ENCODE results near the gene OGFOD2. TPM values are rescaled to one million over a fixed set of nuclear protein-coding genes. Genes with fewer than 3 reads are reported as not detected.

The OGFOD2 gene
- total RNA-seq, 4 donors from 2014 or later = 12.0 to 36.0 (median 18.4) TPM

DNA sequence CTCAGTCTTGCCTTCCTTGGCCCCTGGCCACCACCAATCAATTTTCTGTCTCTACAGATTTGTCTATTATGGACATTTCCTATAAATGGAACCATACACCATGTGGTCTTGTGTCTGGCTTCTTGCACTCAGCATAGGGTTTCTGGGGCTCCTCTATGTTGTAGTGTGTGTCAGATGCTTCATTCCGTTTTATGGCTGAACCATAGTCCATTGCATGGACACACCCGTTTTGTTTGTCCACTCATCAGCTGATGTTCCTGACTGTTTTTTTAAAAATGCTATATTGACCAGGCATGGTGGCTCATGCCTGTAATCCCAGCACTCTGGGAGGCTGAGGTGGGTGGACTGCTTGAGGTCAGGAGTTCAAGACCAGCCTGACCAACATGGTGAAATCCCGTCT is 26.4 kb downstream of the OGFOD2 start:
- no peaks in the 10 kb centered on the region for H3K4me1 ChIP-seq
- no peaks in the 10 kb centered on the region for H3K9me3 ChIP-seq
- intact Hi-C loops (cut with DNase I; ENCODE audit: low total_unique reads) (no loop called here), in situ Hi-C loops (cut with MboI; ENCODE audit: low pct_ligation_motif_present in 1 of 4, low pct_unique_long_range_greater_than_20kb in 1 of 4, low sequenced_read_pairs in 3 of 4) (no loop called here)
- whole genome bisulfite sequencing, 2 donors (ENCODE audit: low coverage in 1 of 2) = 87 to 88% methylated on average over 2 to 3 of the region's 3 CpGs
- no peak for TF ChIP-seq EP300 (IDR thresholded peaks at IDR 0.05; ENCODE audit: low read depth)
- TF ChIP-seq, protein P1, sequence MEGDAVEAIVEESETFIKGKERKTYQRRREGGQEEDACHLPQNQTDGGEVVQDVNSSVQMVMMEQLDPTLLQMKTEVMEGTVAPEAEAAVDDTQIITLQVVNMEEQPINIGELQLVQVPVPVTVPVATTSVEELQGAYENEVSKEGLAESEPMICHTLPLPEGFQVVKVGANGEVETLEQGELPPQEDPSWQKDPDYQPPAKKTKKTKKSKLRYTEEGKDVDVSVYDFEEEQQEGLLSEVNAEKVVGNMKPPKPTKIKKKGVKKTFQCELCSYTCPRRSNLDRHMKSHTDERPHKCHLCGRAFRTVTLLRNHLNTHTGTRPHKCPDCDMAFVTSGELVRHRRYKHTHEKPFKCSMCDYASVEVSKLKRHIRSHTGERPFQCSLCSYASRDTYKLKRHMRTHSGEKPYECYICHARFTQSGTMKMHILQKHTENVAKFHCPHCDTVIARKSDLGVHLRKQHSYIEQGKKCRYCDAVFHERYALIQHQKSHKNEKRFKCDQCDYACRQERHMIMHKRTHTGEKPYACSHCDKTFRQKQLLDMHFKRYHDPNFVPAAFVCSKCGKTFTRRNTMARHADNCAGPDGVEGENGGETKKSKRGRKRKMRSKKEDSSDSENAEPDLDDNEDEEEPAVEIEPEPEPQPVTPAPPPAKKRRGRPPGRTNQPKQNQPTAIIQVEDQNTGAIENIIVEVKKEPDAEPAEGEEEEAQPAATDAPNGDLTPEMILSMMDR (IDR thresholded peaks at IDR 0.05) = no peak
- no peak for TF ChIP-seq POLR2A (IDR thresholded peaks at IDR 0.05)
- TF ChIP-seq POLR2AphosphoS5 (IDR thresholded peaks at IDR 0.05) = no peak
- H3K27me3 ChIP-seq = no peaks in the 10 kb centered on the region
- no peak overlapping the region for H3K4me3 ChIP-seq
- no peak for DNase-seq
- no peak overlapping the region for H3K27ac ChIP-seq
- peaks cover 0 to 13% (median 0%) of the 10 kb centered on the region in 4 donors for H3K36me3 ChIP-seq

DNA sequence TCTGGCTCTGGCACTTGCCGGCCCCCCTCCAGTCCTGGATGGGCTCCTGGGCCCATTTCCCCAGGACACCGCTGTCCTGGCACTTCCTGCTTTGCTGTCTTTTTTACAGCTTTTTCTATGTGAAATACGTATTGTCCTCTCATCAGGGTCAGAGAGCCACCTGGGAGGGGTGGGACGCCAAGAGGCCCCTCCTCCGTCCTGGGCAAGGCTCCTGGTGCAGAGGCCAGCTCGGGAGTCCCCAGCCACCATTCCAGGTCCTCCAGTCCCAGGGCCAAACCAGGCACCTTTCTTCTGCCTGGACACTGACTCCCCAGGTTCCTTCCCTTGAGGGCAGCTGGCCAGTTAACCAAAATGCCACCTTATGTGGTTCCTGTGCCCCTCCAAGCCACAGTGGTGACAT is 28.2 kb downstream of the OGFOD2 start:
- Histone ChIP-seq H3K27ac (no peak overlapping the region), H3K4me1 (no peaks in the 10 kb centered on the region), H3K4me3 (no peak overlapping the region), H3K27me3 (no peaks in the 10 kb centered on the region), H3K9me3 (no peaks in the 10 kb centered on the region), H3K36me3 (peaks cover 0 to 13% (median 0%) of the 10 kb centered on the region in 4 donors)
- 87 to 100% methylated on average over 2 to 6 of the region's 6 CpGs for WGBS, 2 donors (ENCODE audit: low coverage in 1 of 2)
- no peak for DNase-seq
- TF ChIP-seq POLR2AphosphoS5 (IDR thresholded peaks at IDR 0.05) (no peak), EP300 (IDR thresholded peaks at IDR 0.05; ENCODE audit: low read depth) (no peak), POLR2A (IDR thresholded peaks at IDR 0.05) (no peak)
- TF ChIP-seq, protein P1 (IDR thresholded peaks at IDR 0.05) = no peak
- in situ Hi-C loops (cut with MboI; ENCODE audit: low pct_ligation_motif_present in 1 of 4, low pct_unique_long_range_greater_than_20kb in 1 of 4, low sequenced_read_pairs in 3 of 4) (no loop called here), intact Hi-C loops (cut with DNase I; ENCODE audit: low total_unique reads) (no loop called here)

DNA sequence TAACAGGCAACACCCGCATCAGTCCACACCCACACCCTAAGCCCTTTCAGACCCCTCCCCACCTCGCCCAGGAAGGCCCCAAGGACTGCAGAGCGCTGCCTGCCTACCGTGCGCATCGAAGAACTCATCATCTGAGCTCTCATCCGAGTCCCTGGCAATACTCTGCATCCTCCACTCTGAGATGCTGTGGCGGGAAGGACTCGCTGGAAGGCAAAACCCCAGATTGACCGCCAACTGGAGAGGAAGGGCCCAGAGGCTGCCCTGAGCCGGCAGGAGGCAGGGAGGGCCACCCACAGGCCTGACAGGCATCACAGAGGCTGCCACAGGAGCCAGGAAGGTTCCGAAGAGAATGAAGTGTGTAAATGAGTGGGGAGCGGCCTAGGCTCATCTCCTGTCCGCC is 29.2 kb downstream of the OGFOD2 start:
- Histone ChIP-seq H3K4me1 (no peaks in the 10 kb centered on the region), H3K27me3 (no peaks in the 10 kb centered on the region), H3K27ac (no peak overlapping the region), H3K9me3 (no peaks in the 10 kb centered on the region), H3K36me3 (peaks cover 0 to 13% (median 0%) of the 10 kb centered on the region in 4 donors), H3K4me3 (no peak overlapping the region)
- WGBS, 2 donors (ENCODE audit: low coverage in 1 of 2) = 88% methylated on average over 14 of the region's 14 CpGs; no CpG with 5 or more reads in 1 of the 2 donors
- TF ChIP-seq, protein P1 (IDR thresholded peaks at IDR 0.05) = no peak
- TF ChIP-seq POLR2AphosphoS5 (IDR thresholded peaks at IDR 0.05) (no peak), POLR2A (IDR thresholded peaks at IDR 0.05) (no peak), EP300 (IDR thresholded peaks at IDR 0.05; ENCODE audit: low read depth) (no peak)
- in situ Hi-C loops (cut with MboI; ENCODE audit: low pct_ligation_motif_present in 1 of 4, low pct_unique_long_range_greater_than_20kb in 1 of 4, low sequenced_read_pairs in 3 of 4) (no loop called here), intact Hi-C loops (cut with DNase I; ENCODE audit: low total_unique reads) (no loop called here)
- no peak for DNase-seq

DNA sequence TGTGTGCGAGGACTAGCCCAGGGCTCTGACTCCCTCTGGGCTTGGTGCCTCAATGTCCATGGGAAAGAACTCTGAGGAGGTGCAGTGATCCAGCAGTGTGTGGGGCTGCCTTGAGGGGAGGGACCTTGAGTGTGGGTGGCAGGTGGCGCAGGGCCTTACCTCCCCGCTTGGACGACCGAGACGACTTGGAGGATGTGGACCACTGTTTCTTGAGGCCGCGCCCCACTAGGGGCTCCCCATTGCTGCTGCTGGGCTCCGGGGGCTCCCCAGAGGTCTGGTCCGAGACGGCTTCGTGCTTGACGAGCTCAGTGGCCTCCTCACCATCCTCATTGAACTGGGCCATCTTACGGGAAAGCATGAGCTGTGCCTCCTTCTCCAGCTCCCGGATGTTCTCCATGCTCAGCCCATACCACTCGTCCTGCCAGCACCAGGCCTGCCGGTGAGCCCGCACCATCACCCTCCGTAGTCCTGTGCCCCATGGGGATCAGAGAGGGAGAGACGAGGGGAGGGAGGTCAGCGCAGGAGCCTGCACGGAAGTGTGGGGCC is 30.1 kb downstream of the OGFOD2 start:
- peaks cover 0 to 8% (median 0%) of the 10 kb centered on the region in 4 donors for H3K36me3 ChIP-seq
- DNase-seq = no peak
- H3K4me3 ChIP-seq = no peak overlapping the region
- 80 to 93% methylated on average over 1 to 22 of the region's 22 CpGs for WGBS, 2 donors (ENCODE audit: low coverage in 1 of 2)
- intact Hi-C loops (cut with DNase I; ENCODE audit: low total_unique reads) = no loop called here
- in situ Hi-C loops (cut with MboI; ENCODE audit: low pct_ligation_motif_present in 1 of 4, low pct_unique_long_range_greater_than_20kb in 1 of 4, low sequenced_read_pairs in 3 of 4) = no loop called here
- H3K27me3 ChIP-seq = no peaks in the 10 kb centered on the region
- TF ChIP-seq EP300 (IDR thresholded peaks at IDR 0.05; ENCODE audit: low read depth) (no peak), POLR2A (IDR thresholded peaks at IDR 0.05) (no peak), POLR2AphosphoS5 (IDR thresholded peaks at IDR 0.05) (no peak)
- no peak overlapping the region for H3K27ac ChIP-seq
- no peaks in the 10 kb centered on the region for H3K4me1 ChIP-seq
- no peaks in the 10 kb centered on the region for H3K9me3 ChIP-seq

DNA sequence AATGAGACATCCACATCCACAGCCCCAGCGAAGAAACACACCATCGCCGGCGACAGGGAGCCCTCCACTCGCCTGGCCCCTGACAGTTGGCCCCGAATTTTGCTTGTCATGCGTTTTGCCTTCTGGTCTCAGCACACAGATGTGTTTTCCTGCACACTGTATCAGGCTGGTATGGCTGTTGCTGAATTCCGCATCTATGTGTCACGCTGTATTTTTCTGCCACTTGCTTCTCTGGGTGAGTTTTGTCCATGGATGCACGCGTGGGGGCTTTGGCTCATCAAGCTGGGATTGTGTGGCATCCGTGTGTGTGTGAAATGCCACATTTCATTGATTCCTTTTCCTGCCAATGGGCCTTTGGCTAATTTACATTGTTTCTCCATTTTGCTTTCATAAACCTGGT is 31.9 kb downstream of the OGFOD2 start:
- intact Hi-C loops (cut with DNase I; ENCODE audit: low total_unique reads) (no loop called here), in situ Hi-C loops (cut with MboI; ENCODE audit: low pct_ligation_motif_present in 1 of 4, low pct_unique_long_range_greater_than_20kb in 1 of 4, low sequenced_read_pairs in 3 of 4) (no loop called here)
- 78 to 85% methylated on average over 12 of the region's 12 CpGs for WGBS, 2 donors (ENCODE audit: low coverage in 1 of 2)

More for the DNA sequence above, 31.9 kb downstream of the OGFOD2 start:
- Histone ChIP-seq H3K36me3 (no peaks in the 10 kb centered on the region), H3K4me3 (no peak overlapping the region), H3K27me3 (no peaks in the 10 kb centered on the region), H3K27ac (no peak overlapping the region), H3K4me1 (no peaks in the 10 kb centered on the region), H3K9me3 (no peaks in the 10 kb centered on the region)
- no peak for DNase-seq
- TF ChIP-seq EP300 (IDR thresholded peaks at IDR 0.05; ENCODE audit: low read depth) (no peak), POLR2AphosphoS5 (IDR thresholded peaks at IDR 0.05) (no peak), POLR2A (IDR thresholded peaks at IDR 0.05) (no peak)
- TF ChIP-seq, protein P1 (IDR thresholded peaks at IDR 0.05) = no peak
